HFFc6 (cell line): ENCODE results near the gene SV2C. TPM values are rescaled to one million over a fixed set of nuclear protein-coding genes. Genes with fewer than 3 reads are reported as not detected.

Experiments used
- DNase-seq: peaks from one replicate; pipeline ENCODE4 v3.0.0-alpha.2; 2018
- H3K27ac Mint-ChIP-seq: 2 replicates; pipeline ENCODE4 v1.8.0; 2020; ENCODE audit warnings: mild to moderate bottlenecking, mixed read lengths
- H3K27me3 Mint-ChIP-seq: 2 replicates; pipeline ENCODE4 v1.8.0; 2021; ENCODE audit warnings: mild to moderate bottlenecking, moderate library complexity, mixed read lengths; ENCODE audit not compliant: insufficient read depth
- H3K36me3 Mint-ChIP-seq: 2 replicates; pipeline ENCODE4 v1.8.0; 2021; ENCODE audit warnings: low read depth, mixed read lengths
- H3K4me1 Mint-ChIP-seq: 2 replicates; pipeline ENCODE4 v1.8.0; 2020; ENCODE audit warnings: low read depth, mixed read lengths
- H3K4me3 Mint-ChIP-seq: 2 replicates; pipeline ENCODE4 v1.8.0; 2020; ENCODE audit warnings: mild to moderate bottlenecking, moderate library complexity, mixed read lengths
- H3K9me3 Mint-ChIP-seq: 2 replicates; pipeline ENCODE4 v1.8.0; 2020; ENCODE audit warnings: mild to moderate bottlenecking, mixed read lengths
- total RNA-seq, 6 experiments: library from RNA; stranded (reverse); fragmentation: NEBNext Ultra II Directional; extraction: Animal tissue kit (Norgen Biotek cat#: 25700); gene quantifications; 2 replicates in 1 of 6; 3 replicates in 5 of 6; pipeline ENCODE4 v1.2.3, GENCODE V29; 2021
- TF ChIP-seq, protein P1 (sequence below): fragments of 200-600 bp; sonication (generic); IDR thresholded peaks from 2 replicates; pipeline ENCODE4 v1.5.0; 2021; ENCODE audit warnings: antibody characterized with exemption, mild to moderate bottlenecking

SV2C gene
- total RNA-seq, 6 experiments from 2014 or later = not detected

DNA sequence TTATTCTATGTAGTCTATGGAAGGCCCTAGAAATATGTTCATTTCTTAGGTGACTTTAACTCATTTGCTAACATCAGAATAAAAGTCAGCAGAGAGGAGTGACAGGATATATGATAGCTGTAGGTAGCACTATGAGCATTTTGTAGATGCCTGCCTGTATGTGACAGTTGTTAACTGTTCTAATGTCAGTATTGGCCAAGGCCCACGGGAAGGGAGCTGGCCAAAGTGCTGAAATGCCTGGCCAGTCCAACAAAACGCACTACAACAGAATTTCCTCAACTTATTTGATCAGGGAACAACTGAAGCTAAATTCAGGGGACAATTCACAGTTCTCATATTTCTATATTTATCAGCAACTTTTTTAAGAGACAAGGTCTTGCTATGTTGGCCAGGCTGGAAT lies 20.8 kb downstream of the SV2C start:
- H3K4me1 Mint-ChIP-seq = no peaks in the 10 kb centered on the region
- TF ChIP-seq, protein P1, sequence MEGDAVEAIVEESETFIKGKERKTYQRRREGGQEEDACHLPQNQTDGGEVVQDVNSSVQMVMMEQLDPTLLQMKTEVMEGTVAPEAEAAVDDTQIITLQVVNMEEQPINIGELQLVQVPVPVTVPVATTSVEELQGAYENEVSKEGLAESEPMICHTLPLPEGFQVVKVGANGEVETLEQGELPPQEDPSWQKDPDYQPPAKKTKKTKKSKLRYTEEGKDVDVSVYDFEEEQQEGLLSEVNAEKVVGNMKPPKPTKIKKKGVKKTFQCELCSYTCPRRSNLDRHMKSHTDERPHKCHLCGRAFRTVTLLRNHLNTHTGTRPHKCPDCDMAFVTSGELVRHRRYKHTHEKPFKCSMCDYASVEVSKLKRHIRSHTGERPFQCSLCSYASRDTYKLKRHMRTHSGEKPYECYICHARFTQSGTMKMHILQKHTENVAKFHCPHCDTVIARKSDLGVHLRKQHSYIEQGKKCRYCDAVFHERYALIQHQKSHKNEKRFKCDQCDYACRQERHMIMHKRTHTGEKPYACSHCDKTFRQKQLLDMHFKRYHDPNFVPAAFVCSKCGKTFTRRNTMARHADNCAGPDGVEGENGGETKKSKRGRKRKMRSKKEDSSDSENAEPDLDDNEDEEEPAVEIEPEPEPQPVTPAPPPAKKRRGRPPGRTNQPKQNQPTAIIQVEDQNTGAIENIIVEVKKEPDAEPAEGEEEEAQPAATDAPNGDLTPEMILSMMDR = no peak
- peaks cover 30% of the 10 kb centered on the region for H3K9me3 Mint-ChIP-seq
- H3K36me3 Mint-ChIP-seq = no peaks in the 10 kb centered on the region
- H3K27me3 Mint-ChIP-seq = no peaks in the 10 kb centered on the region
- no peak overlapping the region for H3K27ac Mint-ChIP-seq
- no peak overlapping the region for H3K4me3 Mint-ChIP-seq
- DNase-seq = no peak

DNA sequence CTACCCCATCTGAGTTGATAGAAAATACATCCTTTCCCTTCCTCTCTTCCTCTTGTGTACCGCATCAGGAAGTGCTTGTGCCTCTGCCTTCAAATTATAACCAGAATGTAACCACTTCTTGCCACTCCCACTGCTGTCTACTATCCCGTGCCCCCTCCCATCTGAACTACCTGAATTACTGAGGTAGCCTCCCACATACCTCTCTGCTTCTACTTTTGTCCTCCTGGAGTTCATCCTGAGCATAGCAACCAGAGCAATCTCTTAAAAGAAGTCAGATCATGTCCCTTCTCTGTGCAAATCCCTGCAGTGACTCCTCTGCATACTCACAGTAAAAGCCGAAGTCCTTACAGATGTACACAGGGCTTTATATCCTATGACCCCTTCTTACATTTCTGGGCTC lies 23.0 kb downstream of the SV2C start:
- Mint-ChIP-seq H3K36me3 (no peaks in the 10 kb centered on the region), H3K4me3 (no peak overlapping the region), H3K27ac (no peak overlapping the region), H3K27me3 (no peaks in the 10 kb centered on the region), H3K9me3 (peaks cover 37% of the 10 kb centered on the region), H3K4me1 (no peaks in the 10 kb centered on the region)
- TF ChIP-seq, protein P1 = no peak
- no peak for DNase-seq

DNA sequence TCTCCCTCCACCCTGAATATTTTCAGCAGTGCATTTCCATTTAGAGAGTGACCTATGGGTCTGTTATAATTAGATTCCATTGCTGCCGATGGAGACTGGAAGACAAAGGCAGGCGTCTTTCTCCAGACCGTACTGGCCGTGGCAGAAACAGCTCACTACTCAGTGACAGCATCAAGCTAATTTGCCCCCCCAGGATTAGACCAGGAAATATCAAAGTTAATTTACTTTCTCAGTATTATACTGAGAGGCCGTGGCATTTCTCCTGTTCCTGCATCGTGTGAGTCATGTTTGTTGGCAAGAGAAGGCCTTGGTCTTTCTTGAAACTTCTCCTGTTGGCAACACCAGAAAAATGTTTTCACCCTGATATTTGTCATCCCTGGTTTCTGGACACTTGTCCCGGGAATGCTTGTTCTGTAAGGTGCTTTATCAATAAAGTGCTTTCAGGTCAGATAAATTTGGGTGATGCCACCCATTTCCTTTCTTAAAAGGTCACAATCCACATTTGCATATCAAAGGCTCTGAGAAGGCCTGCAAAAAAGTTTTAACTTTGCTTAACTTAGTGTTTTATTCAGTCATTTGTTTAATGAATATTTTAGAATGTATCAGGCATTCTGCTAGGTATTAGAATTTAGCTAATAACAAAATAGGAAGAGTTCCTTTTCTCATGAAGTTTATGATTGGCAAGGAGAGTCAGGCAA lies 28.4 kb downstream of the SV2C start:
- H3K36me3 Mint-ChIP-seq = no peaks in the 10 kb centered on the region
- no peak for DNase-seq
- TF ChIP-seq, protein P1 = no peak
- H3K4me3 Mint-ChIP-seq = no peak overlapping the region
- no peak overlapping the region for H3K27ac Mint-ChIP-seq
- no peaks in the 10 kb centered on the region for H3K4me1 Mint-ChIP-seq
- H3K27me3 Mint-ChIP-seq = no peaks in the 10 kb centered on the region
- peaks cover 39% of the 10 kb centered on the region for H3K9me3 Mint-ChIP-seq

DNA sequence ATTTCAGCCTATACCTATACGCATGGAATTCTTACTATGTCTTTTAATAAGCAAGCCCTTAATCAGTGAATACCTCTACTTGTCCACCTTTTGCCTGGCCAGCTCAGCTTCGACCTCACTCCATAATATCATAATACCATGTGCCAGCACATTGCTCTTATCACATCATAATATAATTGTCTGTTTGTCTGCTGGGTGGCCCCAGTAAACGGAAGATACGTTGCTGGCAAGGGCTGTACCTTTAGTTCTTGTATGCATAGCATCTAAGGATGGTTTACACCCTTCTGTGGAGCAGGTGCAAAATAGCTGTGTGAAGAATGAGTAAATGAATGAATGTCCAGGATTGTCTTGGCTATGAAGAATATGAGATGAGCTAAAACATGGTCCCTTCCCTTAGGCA lies 29.9 kb downstream of the SV2C start:
- TF ChIP-seq, protein P1 = no peak
- Mint-ChIP-seq H3K9me3 (peaks cover 37% of the 10 kb centered on the region), H3K4me1 (no peaks in the 10 kb centered on the region), H3K27me3 (no peaks in the 10 kb centered on the region), H3K4me3 (no peak overlapping the region), H3K36me3 (no peaks in the 10 kb centered on the region), H3K27ac (no peak overlapping the region)
- DNase-seq = no peak

DNA sequence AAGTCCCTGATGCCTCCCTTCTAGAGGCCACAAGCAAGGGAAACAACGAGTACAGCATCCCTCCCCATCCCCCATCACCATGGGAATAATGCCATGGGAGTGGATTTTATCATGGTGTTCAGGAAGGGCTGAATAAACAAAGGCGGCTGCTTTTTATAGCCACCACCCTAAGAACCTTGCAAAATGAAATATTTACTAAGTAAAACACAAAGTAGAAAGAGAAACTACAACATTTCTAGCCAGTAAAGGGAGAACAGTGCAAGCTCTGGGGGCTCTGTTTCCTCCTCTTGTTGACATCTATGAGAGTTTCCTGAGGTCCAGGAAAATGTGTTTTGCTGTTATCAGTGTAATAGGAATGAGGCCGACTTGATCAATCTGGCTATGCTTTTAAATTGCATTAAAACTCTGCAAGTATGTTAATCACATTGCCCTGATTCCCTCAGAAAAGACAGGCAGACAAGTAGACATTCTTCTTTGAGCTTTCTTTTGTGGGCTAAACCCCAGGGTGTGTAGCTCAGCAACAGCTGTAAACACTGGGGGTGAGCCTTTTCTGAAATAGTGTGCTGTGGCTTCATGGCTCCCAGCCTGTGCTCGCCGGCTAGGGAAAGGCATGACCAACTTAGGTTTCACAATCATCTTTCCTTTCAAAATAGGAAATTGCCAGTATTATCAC lies 31.1 kb downstream of the SV2C start:
- Mint-ChIP-seq H3K27ac (no peak overlapping the region), H3K36me3 (no peaks in the 10 kb centered on the region), H3K4me3 (no peak overlapping the region), H3K27me3 (no peaks in the 10 kb centered on the region), H3K9me3 (peaks cover 33% of the 10 kb centered on the region), H3K4me1 (no peaks in the 10 kb centered on the region)
- DNase-seq = no peak
- TF ChIP-seq, protein P1 = no peak
